Measurements from ENCODE around the gene MATN1.
"Not testable (repeated sequence)": the region's sequence is repeated elsewhere in the genome, so short reads cannot be mapped to it uniquely, and the experiment has no call there.

The MATN1 gene

GRCh38 chr1:30723331-30723755, at the start of gene MATN1:
Gene MATN1, minus strand, starts transcription at chr1:30723585. Its CDS starts 34 bp downstream, at chr1:30723551.
- DNase-seq (ENCODE audit: low read depth), result no peak
- no peak within 1 kb of the TSS for H3K4me3 ChIP-seq (ENCODE audit: low read length)
- TF ChIP-seq, protein P1, sequence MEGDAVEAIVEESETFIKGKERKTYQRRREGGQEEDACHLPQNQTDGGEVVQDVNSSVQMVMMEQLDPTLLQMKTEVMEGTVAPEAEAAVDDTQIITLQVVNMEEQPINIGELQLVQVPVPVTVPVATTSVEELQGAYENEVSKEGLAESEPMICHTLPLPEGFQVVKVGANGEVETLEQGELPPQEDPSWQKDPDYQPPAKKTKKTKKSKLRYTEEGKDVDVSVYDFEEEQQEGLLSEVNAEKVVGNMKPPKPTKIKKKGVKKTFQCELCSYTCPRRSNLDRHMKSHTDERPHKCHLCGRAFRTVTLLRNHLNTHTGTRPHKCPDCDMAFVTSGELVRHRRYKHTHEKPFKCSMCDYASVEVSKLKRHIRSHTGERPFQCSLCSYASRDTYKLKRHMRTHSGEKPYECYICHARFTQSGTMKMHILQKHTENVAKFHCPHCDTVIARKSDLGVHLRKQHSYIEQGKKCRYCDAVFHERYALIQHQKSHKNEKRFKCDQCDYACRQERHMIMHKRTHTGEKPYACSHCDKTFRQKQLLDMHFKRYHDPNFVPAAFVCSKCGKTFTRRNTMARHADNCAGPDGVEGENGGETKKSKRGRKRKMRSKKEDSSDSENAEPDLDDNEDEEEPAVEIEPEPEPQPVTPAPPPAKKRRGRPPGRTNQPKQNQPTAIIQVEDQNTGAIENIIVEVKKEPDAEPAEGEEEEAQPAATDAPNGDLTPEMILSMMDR (conservative IDR thresholded peaks at IDR 0.05; ENCODE audit: low read depth, low read length), result no peak

DNA sequence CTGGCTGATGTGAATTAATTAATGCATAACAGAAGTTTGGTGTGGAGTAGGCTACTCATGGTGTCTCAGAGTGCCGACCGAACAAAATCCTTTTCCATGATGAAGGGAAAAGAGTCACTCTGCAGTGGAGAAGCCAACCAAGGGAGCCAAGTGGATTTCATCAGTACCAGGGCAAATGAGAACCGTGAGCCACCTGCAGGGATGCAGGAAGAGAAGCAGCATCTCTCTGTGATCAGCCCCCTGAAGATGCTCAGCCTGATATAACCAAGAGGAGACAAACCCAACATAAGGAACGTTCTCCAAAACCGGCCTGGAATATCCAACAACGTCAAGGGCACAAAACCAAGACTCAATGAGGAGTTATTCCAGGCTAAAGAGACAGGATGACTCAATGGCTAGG, 47.6 kb upstream of the MATN1 start:
- DNase-seq (ENCODE audit: low read depth), result no peak
- H3K4me3 ChIP-seq (ENCODE audit: low read length), result no peak overlapping the region
- TF ChIP-seq, protein P1 (conservative IDR thresholded peaks at IDR 0.05; ENCODE audit: low read depth, low read length), result no peak

DNA sequence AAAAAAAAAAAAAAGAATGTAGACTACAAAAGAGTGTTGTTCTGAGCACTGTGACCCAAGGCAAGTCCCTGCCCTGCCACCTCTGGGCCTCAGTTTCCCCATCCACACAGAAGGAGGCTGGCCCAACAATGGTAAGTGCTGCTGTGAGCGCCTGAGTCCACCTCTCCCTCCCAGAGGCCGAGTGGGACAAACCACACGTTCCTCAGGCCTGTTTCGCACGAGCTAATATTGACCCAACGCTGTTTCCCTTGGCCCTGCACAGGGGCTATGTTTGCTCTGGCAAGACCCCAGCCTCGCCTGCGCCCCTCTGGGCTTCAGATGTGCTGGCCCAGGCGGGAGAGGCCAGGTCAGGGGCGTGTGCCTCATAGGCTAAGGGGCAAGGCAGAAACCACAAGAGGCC, 46.8 kb upstream of the MATN1 start:
- TF ChIP-seq, protein P1 (conservative IDR thresholded peaks at IDR 0.05; ENCODE audit: low read depth, low read length), result no peak
- no peak for DNase-seq (ENCODE audit: low read depth)
- no peak overlapping the region for H3K4me3 ChIP-seq (ENCODE audit: low read length)

DNA sequence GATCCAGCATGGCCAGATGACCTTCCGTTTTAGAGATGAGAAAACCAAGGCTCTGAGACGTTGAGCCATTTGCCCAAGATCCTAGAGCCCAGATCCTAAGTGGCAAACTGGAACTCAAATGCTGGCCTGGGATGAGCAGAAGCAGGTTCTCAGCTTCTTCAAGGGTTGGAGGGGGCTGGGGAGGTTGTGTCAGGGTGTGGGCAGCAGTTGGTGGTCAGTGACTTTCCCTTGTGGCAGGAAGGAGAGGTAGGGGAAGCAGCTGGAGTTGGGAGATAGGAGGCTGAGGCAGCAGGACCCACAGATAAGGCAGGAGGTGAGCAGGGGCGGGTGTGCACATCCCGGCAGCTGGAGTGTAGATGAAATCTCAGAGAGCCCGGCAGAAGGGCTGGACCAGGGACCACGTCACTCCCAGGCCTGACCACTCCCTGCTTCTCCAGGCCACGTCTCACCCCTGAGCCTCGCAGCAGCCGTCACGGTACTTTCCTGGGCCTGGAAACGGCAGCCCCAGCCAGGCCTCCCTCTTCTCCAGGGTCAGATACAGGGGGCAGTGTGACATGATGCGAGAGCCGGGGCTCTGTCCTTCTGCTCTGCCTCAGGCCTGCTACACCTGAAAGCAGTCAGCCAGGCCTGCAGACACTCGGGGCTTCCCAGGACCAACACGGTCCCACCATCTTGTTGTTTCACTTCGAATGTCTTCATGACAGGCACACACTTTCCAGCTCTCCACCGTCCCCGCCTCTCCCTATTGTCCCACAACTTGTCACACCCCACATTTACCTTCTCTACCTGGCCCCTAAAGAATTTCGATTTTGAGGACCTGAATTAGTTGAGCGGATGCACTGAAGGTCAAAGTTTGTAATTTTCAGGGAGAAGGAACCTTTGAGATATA, 45.7 kb upstream of the MATN1 start:
- TF ChIP-seq, protein P1 (conservative IDR thresholded peaks at IDR 0.05; ENCODE audit: low read depth, low read length), result no peak
- DNase-seq (ENCODE audit: low read depth), result no peak
- no peak overlapping the region for H3K4me3 ChIP-seq (ENCODE audit: low read length)

DNA sequence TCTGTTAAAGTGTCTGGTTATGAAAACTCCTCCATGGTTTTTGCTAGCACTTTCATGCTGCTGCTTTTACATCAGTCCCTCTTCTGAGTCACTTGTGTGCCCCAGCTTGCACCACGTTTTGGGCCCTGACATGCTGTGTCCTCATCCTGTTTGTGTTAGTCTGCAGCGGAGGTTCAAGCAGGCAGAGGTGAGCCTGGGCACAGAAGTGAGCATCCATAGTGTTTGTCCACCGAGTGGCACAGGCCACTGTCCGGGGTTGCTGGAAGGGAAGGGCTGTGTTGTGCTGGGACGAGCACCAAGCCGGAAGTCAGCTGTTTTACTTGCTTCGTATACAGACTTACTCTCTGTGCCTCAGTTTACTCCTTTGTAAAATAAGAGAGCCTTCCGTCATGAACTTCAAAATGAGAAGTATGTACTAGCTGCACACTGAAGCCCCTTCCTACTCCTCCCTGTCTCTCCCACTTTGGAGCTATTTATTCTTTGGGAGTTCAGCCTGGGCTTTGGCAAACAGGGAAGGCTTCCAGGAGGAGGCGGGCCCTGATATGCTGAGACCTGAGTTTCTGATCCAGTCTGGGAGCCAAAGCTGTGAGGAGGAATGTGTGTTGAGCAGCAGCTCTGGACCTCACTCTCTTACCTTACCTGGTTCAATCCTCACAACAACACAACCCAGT, 44.9 kb upstream of the MATN1 start:
- TF ChIP-seq, protein P1 (conservative IDR thresholded peaks at IDR 0.05; ENCODE audit: low read depth, low read length), result no peak
- no peak overlapping the region for H3K4me3 ChIP-seq (ENCODE audit: low read length)
- DNase-seq (ENCODE audit: low read depth), result no peak

DNA sequence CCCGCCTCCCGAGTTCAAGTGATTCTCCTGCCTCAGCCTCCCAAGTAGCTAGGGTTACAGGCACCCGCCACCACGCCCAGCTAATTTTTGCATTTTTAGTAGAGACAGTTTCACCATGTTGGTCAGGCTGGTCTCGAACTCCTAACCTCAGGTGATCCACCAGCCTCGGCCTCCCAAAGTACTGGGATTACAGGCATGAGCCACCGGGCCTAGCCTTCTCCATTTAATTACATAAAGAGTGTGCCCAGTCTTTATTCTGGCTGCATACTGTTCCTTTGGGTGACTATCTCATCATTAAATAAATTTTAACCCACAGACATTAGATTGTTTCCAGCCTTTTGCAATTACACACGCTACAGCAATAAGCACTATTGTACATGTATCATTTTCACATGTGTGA, 43.6 kb upstream of the MATN1 start:
- DNase-seq (ENCODE audit: low read depth); H3K4me3 ChIP-seq (ENCODE audit: low read length): not testable (repeated sequence)

DNA sequence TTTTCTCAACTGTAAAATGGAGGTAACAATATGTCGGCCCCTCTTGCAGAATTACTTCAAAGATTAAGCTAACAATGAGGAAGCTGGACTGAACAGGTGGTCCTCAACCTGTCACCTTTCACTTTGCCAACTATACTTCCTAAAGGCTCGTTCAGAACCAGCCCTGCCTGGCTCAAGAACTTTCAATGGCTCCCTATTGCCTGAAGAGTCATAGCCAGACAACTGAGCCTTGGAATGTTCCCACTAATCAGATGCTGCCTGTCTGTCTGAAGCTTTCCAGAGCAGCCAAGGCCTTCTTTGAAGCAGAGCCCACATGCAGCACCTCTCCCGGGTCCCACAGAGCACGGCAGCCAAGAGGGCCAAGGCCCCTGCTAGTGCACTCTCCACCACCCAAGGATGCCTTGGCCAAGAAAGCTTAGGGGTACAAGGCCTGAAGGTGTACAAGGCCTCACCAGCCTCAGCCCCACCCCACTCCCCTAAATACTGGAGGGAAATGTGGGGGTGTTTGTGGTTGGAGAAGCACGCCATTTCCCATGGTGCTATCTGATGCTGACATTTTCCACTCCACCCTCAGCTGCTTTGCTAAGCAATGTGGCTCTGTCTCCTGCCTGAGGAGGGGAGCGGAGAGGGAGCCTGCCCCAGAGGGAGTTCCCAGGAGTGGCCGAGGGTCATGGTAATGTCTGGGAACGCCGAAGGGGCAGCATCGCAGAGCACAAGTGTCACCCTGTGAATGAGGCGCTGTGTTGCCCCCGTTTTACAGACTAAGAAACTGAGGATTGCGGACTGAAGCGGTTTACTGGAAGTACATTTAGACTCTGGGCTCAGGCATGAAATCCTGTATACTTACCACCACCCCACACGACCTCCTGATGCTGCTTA, 42.4 kb upstream of the MATN1 start:
- no peak for DNase-seq (ENCODE audit: low read depth)
- TF ChIP-seq, protein P1 (conservative IDR thresholded peaks at IDR 0.05; ENCODE audit: low read depth, low read length), result no peak
- H3K4me3 ChIP-seq (ENCODE audit: low read length), result no peak overlapping the region
